HCEC 1CT (cell line): Measurements from ENCODE around the gene GNG7.
"Not testable (repeated sequence)": the region's sequence is repeated elsewhere in the genome, so short reads cannot be mapped to it uniquely, and the experiment has no call there.

Experiments used
- DNase-seq: peaks from one replicate; pipeline ENCODE4 v3.0.0-alpha.2; 2017

The GNG7 gene

DNA sequence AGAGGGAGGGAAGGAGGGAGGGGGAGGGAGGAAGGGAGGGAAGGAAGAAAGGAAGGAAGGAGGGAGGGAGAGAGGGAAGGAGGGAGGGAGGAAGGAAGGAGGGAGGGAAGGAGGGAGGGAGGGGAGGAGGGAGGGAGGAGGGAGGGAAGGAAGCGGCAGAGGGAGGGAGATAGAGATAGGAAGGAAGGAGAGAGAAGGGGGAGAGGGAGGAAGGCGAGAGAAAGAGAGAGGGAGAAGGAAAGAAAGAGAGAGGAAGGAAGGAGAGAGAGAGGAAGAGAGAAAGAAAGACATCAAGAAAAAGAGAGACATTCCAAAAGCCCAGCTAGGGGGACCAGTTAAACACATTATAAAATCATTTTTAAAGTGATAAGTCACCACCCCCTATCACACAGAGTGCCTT, 62.5 kb downstream of the GNG7 start:
- no peak for DNase-seq

DNA sequence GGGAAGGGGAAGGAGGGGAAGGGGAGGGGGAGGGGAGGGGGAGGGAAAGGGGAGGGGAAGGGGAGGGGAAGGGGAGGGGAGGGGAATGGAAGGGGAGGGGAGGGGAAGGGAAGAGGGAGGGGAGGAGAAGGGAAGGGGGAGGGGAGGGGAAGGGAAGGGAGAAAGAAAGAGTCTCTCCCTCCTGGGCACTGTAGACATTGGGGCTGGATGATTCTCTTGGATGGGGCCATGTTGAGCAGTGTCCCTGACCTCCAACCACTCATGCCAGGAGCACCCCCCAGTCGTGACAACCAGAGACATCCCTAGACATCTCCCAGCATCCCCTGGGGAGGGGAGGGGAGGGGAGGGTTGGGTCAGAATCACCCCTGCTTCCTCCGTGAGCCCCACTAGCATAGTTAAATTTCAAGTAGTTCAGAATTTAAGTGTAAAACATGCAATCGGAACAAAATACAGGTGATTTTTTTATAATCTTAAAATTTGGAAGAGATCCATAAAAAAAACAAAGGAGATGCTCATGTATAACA, 64.0 kb downstream of the GNG7 start:
- DNase-seq, result no peak

DNA sequence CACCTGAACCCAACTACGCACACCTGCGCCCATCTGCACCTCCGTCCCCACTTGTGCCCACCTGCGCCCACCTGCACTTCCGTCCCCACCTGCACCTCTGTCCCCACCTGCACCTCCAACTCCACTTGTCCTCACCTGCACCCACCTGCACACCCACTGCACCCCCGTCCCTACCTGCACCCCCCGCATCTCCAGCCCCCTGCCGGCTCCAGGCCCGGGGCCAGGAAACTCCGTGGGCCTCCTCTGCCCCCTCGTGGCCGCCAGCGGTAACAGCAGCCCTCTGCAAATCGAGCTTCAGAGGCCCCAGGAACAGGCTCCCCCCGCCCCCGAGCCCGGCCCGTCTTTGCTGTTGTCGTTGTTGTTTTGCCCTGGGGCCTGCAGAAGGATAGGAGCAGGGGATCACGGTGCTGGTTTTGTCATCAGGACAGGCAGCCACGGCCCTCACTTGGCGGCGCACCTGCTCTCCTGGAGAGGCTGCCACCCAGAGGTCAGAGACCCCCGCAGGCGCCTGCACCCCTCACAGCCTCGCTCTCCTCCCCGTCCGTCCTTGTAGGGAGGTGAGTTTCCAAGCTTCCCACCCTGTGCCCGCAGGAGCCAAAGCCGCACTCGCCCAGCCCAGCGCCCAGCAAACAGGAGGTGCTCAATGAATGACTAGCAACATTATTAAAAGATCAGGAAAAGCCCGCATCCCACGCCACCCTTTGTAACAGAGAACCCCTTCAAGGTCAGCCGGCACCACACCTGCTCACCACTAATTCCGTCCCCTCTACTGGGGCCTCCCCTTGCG, 65.4 kb downstream of the GNG7 start:
- no peak for DNase-seq

DNA sequence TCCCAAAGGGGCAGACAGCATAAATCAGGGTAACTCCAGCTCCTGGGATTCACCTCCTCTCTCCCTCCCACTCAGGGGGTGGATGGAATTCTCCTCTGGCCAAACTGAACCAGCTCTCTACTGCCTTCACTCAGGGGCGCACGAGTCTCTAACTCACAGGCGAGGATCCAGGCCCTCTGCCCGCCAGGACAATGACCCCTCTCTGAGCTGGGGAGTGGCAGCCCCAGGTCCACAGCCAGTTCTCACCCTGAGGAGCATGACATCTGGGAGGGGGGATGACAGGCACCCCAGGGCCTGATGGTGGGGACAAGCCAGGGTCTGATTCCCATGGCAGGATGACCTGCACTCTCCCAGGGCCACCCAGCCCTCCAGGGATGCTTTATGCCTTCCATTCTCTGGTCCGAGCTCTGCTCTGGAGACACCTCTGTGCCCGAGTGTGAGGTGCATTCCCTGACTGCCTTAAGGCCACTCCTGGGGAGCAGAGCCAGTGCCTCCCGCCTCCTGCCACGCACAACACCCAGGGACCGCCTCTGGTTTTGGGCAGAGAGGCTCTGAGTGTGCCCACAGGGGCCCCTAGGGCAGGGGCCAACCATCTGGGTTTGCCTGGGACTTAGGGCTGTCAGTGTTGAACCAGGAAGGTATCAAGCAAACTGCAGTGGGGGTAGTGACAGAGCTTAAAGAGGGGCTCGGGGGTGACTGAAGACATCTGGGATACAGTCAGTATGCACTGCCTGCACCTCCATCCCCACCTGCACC, 66.2 kb downstream of the GNG7 start:
- no peak for DNase-seq

DNA sequence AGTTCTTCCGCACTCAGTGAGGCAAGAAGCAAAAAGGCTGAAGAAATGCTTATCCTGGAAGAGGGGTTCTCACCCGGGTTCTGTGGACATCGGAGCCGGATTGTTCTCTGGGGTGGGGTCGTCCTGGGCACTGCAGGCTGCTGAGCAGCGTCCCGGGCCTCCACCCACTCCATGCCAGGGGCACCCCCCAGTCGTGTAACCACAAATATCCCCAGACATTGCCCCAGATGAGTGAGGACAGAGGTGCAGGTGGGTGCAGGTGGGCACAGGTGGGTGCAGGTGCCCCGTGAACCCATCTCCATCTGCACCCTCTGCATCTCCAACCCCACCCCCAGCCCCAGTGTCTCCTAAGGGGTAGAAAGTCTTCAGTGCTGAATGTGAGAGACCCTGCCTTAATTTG, 67.5 kb downstream of the GNG7 start:
- no peak for DNase-seq

DNA sequence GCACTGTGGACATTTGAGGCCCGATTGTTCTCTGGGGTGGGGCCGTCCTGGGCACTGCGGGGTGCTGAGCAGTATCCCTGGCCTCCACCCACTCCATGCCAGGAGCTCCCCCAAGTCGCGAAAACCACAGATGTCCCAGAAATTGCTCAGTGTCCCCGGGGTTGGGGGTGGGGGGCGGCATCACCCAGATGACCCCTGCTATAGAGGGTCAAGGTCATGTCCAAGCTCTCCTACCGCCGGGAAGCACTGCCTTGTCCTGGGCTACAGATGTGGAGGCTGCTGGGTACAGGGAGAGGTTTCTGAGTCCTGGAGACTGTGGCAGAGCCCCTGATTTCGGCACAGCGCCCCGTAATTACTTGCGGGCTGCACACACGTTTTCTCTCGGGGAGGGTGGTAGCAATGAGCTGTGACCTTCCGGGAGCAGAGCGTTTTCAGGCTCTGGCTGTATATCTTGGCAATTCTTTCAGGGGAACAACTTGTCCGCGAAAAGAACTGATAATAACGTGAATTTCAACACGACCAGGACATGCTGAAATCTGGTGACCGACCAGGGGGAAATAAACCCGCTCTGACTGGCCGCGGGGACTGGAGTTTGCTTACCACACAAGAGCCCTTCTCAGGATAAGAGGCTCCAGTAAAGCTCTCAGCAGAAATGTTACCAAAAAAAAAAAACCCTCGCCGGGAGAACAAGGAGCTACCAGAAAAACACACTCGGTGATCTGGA, 68.1 kb downstream of the GNG7 start:
- DNase-seq, result no peak

DNA sequence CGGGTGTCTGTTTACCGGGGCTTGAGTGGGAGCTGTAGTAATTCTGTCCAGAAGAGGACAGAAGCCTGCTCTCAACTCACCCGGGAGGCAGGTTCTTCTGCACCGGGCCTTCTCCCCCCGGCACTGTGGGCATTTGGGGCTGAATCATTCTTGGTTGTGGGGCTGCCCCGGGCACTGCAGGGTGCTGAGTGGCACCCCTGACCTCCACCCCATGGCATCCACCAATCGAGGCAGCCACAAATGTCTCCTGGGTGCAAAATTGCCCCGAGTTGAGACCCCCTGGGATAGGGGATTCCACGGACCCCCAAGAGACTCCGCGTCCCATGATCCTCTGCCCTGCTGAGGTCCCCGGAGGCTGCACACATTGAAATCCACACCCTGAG, 68.8 kb downstream of the GNG7 start:
- DNase-seq, result no peak

DNA sequence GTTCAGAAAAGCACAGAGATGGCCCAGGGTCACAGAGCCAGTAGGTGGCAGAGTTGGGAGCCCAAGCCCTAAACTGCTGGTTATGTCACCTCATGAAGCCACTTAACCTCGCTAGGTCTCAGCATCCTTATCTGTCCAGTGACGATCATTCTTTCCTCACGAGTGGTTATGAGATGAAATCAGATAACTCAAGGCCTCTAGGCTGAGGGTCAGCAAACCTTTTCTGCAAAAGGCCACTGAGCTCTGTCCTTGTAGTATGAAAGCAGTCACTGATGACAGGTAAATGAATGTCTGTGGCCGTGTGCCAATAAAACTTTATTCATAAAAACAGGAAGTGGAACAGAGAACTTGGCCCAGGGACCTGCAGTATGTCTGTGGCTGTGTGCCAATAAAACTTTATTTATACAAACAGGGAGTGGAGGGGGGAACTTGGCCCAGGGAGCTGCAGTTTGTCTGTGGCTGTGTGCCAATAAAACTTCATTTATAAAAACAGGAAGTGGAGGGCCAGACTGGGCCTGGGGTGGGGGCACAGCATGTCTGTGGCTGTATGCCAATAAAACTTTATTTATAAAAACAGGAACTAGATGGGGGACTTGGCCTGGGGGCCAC, 71.2 kb downstream of the GNG7 start:
- no peak for DNase-seq

DNA sequence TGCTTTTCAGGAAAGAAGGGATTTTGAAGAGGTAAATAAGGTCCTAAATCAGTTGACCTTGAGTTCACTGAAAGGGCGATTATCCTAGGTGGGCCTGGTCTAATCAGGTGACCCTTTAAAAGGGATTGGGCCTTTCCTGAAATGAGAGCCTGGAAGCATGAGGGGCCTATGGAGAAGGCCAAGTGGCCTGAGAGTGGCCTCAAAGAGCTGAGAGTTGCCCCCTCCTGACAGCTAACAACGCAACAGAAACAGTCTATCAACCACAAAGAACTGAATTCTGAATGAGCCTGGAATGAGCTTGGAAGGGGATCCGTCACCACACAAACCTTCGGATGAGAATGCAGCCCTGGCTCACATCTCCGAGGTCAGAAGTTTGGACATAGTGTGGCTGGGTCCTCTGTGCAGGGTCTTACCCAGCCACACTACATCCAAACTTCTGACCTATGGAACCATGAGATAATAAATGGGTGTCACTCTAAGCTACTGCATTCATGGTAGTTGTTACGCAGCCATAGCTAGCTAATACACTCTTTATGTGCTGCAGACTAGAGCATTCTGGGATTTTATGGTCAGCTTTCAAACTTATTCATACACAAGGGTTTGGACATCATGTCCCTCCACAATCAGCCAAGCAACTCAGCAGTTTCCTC, 72.0 kb downstream of the GNG7 start:
- no peak for DNase-seq

DNA sequence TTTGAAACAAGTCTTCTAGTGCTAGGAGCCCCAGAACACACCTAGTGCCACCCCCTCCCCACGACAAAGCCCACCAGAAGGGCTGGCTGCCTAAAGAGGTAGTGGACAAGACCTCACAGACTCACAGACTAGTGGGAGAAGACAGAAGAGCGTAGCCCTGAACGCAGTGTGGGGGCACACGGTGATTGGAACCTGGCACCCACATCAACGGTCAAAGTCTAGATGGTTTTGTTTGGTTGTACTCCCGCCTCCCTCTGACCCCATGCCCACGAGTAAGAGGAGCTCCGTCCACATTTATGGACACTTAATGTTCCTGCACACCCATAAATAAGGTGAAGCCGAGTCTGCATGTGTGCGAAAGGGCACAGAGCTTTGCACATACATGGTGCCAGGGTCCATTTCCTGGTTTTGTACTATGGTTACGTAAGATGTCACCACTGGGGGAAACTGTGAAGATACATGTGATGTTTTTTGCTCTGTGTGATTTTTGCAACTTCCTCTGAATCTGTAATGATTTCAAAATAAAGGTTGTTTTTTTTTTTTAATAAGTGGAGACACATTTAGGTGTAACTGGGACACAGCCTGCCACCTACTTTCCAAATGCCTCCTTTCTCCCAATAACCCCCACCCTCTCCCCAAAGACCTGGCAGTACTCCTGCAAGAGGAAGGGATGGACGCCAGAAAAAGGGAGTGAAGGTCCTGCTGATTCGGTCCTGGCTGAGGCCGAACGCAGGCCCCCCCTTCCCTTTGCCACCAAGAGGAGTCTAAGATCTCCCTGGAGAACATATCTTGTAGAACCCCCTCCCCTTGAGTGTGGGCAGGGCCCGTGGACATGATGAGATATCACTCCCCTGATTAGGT, 72.8 kb downstream of the GNG7 start:
- DNase-seq, result no peak

DNA sequence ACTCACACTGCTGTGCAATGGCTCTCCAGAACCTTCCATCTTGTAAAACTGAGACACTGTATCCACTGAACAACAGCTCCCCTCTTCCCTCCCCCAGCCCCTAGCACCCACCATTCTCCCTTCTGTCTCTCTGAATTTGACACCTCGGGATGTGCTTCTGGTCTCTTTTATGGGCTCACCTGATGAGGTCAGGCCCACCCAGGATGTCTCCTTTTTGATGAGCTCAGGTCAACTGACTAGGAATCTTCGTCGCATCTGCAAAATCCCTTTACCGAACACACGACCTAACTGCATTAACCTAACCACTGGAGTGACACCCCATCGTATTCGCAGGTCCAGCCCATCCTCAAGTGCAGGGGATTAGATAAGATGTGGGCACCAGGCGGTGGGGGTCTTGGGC, 73.9 kb downstream of the GNG7 start:
- no peak for DNase-seq

DNA sequence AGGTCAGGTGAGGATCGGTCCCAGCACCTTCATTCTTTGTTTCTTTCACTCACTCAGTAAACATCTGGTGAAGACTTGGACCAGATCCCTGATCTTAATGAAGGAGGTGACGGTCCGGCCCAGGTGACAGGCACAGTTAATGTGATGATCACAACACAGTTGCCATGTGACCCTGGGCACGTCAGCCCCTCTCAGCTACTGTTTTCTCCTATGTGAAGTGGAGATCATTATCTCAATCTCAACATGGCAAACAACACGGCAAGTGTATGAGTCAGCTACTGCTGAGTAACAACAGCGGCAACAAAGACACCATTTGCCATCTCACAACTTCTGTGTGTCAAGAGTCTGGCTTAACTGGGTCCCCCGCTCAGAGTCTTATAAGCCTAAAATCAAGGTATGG, 74.6 kb downstream of the GNG7 start:
- DNase-seq, result peak; percentile 41

DNA sequence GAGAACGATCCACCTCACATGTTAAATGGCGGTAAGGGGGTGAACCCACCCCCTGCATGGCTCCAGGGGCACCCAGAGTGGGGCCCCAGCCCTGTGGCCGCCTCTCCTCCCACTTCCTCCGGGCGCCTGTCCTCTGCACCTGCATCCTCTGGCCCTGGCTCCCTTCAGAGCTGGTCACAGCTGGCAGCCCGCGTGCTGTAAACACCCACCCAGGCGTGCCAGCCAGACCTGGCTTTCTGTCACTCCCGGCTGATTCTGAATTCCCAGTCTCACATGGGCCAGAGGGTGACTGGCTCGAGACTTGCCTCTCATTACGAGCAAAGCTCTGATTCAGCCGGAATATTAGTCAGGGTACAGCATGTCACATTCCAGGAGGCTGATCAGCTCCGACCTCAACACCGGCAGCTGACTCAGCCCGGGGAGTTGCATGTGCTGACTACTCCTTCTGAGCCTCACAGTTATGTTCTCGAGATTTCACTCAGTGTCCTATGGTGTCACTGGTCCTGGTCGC, 75.1 kb downstream of the GNG7 start:
- peak; percentile 99 for DNase-seq

DNA sequence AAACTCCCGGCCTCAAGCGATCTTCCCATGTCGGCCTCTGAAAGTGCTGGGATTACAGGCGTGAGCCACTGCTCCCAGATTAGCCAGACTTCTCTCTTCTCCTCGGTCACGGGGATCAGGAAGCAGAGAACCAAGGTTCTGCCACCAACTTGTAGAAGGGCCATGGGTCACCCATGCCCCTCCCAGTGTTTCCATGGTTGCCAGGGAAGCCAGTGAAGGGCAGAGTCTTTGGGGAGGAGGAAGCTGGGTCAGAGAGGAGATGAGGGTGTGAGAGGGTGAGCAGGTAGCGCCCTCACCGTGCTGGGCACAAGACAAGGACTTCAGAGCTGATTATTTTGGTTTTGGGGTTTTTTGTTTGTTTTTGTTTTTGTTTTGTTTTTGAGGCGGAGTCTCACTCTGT, 77.1 kb downstream of the GNG7 start:
- DNase-seq, result no peak

DNA sequence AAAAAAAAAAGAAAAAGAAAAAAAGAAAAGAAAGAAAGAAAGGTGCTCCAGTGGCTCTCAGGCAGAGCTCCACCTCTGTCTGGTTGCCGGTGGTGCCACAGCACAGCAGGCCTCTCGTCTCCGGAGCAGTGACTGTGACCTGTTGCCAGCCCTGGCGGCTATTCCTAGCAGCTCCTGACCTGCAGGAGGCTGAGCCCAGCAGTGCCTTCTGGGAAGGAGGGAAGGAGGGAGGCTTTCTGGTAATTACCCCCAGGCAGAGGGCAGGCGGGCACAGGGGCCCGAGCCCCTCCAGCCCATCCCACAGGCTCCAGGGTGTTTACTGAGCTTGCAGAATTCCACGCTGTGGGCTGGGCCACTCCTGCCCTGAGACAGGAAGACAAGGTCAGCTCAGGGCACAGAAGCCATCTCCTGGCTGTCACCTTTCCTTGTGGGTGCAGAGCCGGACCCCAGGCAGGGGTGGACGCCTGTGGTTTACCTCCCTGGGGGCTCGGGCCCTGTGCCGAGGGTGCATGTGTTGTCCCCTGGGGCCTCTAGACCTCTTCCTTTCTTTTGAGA, 77.9 kb downstream of the GNG7 start:
- no peak for DNase-seq

DNA sequence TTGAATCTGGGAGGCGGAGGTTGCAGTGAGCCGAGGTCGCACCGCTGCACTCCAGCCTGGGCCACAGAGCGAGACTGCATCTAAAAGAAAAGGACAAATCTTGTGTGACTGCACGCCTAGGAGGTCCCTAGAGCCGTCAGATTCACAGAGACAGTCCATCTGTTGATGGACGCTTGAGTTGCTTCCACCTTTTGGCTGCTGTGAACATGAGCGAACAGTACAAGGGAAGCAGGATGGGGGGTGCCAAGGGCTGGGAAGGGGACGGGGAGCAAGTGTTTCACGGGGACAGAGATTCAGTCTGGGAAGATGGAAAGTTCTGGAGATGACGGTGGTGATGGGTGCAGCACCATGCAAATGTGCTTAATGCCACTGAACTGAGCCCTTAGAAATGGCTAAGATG, 78.7 kb downstream of the GNG7 start:
- no peak for DNase-seq

DNA sequence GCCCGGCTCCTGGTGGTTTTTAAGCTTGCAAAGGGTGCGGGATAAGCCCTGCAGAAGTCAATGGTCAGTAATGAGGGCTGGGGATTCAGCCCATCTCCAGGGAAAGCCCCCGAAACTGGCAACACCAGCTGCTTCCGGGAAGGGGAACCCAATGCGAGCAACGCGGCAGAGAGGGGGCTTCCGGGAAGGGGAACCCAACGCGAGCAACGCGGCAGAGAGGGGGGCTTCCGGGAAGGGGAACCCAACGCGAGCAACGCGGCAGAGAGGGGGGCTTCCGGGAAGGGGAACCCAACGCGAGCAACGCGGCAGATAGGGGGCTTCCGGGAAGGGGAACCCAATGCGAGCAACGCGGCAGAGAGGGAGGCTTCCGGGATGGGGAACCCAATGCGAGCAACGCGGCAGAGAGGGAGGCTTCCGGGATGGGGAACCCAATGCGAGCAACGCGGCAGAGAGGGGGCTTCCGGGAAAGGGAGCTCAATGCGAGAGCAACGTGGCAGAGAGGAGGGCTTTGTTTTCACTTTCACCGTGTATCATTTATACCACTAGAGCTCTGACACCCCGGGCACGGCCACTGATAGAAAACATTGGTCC, 80.0 kb downstream of the GNG7 start:
- DNase-seq, result not testable (repeated sequence)

DNA sequence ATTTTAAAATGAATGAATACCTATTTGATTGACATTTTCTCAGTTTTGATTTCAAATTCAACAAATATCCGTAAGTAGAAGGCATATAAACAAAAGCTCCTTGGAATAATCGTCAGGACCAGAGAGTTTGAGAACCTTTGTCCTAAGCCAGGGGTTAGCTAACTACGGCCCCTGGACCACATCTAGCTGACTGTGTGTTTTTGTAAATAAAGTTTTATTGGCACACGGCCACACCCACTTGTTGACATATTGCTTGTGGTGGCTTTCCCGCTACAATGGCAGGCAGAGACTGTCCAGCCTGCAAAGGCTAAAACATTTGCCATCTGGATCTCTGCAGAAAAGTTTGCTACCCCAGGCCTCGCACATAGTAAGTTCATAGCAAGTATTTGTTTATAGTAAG, 83.4 kb downstream of the GNG7 start:
- DNase-seq, result no peak

DNA sequence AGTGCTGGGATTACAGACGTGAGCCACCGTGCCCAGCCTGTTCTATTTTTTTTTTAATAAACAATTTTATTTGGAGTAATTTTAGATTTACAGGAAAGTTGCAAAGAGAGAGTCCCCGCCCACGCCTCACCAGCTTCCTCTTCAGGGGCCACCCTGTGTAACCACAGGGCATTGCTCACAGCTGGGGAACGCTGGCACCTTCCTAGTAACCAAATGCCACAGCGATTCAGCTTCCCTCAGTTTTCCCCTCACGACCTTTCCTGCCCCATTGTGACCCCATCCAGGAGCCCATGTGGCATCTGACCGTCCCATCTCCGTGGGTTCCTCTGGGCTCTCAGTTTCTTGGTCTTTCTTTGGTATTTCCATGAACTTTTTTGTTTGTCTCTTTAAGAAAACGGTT, 83.9 kb downstream of the GNG7 start:
- peak; percentile 57 for DNase-seq

DNA sequence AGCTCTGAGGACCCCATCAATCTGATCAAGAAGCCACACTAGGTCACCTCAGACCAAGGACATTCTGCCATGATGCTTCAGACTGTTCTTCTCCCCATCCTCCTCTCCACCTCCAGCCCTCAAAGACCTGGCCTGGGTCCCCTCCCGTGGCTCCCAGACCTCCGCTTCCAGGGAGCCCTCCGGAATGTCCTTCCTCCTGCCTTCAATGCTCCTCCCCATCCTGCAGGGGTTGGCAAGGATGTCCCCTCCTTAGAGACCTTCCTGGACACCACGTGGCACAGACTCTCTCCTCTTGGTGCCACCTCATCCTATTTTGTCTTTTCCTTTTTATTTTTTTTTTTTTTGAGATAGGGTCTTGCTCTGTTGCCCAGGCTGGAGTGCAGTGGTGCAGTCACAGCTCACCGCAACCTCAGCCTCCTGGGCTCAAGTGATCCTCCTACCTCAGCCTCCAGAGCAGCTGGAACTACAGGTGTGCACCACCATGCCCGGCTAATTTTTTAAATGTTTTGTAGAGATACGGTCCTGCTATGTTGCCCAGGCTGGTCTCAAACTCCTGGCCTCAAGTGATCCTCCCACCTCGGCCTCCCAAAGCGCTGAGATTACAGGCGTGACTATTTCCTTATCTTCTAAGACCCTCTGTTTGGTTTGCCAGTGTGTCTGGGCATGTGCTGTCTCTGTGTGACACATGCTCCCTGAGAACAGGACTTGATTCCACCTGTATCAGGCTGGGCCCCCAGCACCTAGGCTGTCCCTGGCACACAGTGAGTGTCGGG, 84.9 kb downstream of the GNG7 start:
- no peak for DNase-seq
